ENCODE measurements around the gene MTHFSD. TPM values are rescaled to one million over a fixed set of nuclear protein-coding genes. Genes with fewer than 3 reads are reported as not detected.
A peak's percentile ranks its signal among the peaks of the same experiment; 100 is the strongest.

The MTHFSD gene
- polyA plus RNA-seq, 1 donor from 2014 or later, result 25.0 TPM

DNA sequence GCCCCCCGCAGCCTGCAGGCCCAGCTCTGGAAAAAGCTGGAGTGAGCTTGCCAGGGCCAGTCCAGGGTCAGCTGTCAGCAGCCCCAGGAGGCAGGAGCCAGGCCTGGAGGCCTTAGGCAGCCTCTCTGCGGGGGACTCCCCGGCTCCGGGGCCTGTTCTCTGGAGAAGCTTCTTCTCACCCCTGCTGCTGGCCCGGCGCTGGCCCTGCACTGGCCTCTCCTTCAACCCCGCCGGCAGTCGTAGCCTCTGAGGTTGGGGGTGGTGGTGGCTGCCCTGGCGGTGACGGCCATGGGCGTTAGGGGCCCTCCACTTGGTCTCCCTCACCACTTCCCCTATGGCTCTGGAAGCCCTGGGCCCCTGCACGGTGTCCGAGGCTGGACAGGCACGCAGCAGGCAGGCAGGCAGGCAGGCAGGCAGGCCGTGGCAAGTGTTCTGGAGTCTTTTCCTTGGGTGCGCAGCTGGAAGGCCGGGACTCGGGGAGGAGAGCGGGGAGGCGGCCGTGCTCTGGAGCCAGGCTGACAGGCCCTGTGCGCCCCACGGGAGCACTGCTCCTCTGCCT, 42.7 kb downstream of the MTHFSD start:
- H3K4me2 ChIP-seq (ENCODE audit: low read length), result no peak overlapping the region
- no peaks in the 10 kb centered on the region for H3K9me2 ChIP-seq (ENCODE audit: insufficient read depth, low read length)
- no peak overlapping the region for H3K4me3 ChIP-seq (ENCODE audit: low read length)
- H3K27me3 ChIP-seq (ENCODE audit: insufficient read depth, low read depth, low read length), result peaks cover 100% of the 10 kb centered on the region
- H3K9ac ChIP-seq (ENCODE audit: low read length), result no peak overlapping the region
- TF ChIP-seq SMC3 (conservative IDR thresholded peaks at IDR 0.05; ENCODE audit: poor library complexity) (no peak), EZH2 (IDR thresholded peaks at IDR 0.05; ENCODE audit: borderline replicate concordance, insufficient read depth, low read length, poor library complexity, severe bottlenecking) (peak; percentile 71), POLR2AphosphoS5 (IDR thresholded peaks at IDR 0.05) (no peak)
- H3K79me2 ChIP-seq (replicated peaks; ENCODE audit: insufficient read depth, low read length), result no peaks in the 10 kb centered on the region
- no peaks in the 10 kb centered on the region for H3K36me3 ChIP-seq (ENCODE audit: insufficient read depth, low read length)
- H3K9me3 ChIP-seq (ENCODE audit: low read length), result no peaks in the 10 kb centered on the region
- no peak overlapping the region for H3K27ac ChIP-seq (ENCODE audit: low read length)
- no peak overlapping the region for H2AFZ ChIP-seq (ENCODE audit: low read depth, low read length)
- no peaks in the 10 kb centered on the region for H4K20me1 ChIP-seq (ENCODE audit: insufficient read depth)
- no peaks in the 10 kb centered on the region for H3F3A ChIP-seq (ENCODE audit: insufficient read depth, low read length, poor library complexity, severe bottlenecking)

DNA sequence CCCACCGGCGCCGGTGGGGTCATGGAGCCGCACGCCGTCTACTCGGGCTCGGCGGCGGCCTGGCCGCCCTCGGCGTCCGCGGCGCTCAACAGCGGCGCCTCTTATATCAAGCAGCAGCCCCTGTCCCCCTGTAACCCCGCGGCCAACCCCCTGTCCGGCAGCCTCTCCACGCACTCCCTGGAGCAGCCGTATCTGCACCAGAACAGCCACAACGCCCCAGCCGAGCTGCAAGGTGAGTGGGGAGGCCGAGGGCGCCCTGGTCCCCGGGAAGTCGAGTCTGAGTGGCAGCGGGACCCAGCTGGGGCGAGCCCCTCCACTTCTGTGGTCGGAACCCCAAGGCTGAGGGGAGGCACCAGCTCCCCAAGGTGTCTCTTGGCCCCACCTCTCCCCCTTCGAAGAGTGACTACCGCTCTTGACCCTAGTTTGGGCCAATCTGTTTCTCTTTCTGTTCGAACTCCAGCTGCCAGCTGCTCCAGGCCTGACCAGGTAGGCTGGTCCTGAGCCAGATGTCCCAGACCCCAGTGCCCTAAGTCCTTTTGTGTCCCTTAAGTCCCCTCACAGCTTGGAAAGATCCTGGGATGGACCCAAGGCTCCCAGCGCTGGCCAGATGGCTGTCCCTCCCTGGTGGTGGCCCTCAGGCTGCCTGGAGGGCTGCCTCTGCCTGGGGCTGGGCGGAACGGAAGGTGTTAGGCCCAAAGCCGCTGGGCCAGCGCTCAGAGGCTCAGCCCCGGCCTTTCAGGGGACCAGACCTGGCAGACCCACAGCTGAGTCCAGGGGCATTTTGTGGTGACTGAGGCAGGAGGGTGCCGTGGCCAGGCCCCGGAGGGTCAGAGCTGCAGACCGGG, 43.5 kb downstream of the MTHFSD start:
- no peak overlapping the region for H3K9ac ChIP-seq (ENCODE audit: low read length)
- H3K9me3 ChIP-seq (ENCODE audit: low read length), result no peaks in the 10 kb centered on the region
- H3F3A ChIP-seq (ENCODE audit: insufficient read depth, low read length, poor library complexity, severe bottlenecking), result no peaks in the 10 kb centered on the region
- no peaks in the 10 kb centered on the region for H3K9me2 ChIP-seq (ENCODE audit: insufficient read depth, low read length)
- TF ChIP-seq EZH2 (IDR thresholded peaks at IDR 0.05; ENCODE audit: borderline replicate concordance, insufficient read depth, low read length, poor library complexity, severe bottlenecking), result peak; percentile 72
- no peak for TF ChIP-seq MXI1 (conservative IDR thresholded peaks at IDR 0.05; ENCODE audit: poor library complexity, severe bottlenecking)
- no peak for TF ChIP-seq POLR2AphosphoS5 (IDR thresholded peaks at IDR 0.05)
- no peaks in the 10 kb centered on the region for H3K36me3 ChIP-seq (ENCODE audit: insufficient read depth, low read length)
- H4K20me1 ChIP-seq (ENCODE audit: insufficient read depth), result no peaks in the 10 kb centered on the region
- H2AFZ ChIP-seq (ENCODE audit: low read depth, low read length), result no peak overlapping the region
- H3K27me3 ChIP-seq (ENCODE audit: insufficient read depth, low read depth, low read length), result peaks cover 100% of the 10 kb centered on the region
- H3K4me2 ChIP-seq (ENCODE audit: low read length), result no peak overlapping the region
- no peak overlapping the region for H3K4me3 ChIP-seq (ENCODE audit: low read length)
- H3K79me2 ChIP-seq (replicated peaks; ENCODE audit: insufficient read depth, low read length), result no peaks in the 10 kb centered on the region
- no peak overlapping the region for H3K27ac ChIP-seq (ENCODE audit: low read length)

DNA sequence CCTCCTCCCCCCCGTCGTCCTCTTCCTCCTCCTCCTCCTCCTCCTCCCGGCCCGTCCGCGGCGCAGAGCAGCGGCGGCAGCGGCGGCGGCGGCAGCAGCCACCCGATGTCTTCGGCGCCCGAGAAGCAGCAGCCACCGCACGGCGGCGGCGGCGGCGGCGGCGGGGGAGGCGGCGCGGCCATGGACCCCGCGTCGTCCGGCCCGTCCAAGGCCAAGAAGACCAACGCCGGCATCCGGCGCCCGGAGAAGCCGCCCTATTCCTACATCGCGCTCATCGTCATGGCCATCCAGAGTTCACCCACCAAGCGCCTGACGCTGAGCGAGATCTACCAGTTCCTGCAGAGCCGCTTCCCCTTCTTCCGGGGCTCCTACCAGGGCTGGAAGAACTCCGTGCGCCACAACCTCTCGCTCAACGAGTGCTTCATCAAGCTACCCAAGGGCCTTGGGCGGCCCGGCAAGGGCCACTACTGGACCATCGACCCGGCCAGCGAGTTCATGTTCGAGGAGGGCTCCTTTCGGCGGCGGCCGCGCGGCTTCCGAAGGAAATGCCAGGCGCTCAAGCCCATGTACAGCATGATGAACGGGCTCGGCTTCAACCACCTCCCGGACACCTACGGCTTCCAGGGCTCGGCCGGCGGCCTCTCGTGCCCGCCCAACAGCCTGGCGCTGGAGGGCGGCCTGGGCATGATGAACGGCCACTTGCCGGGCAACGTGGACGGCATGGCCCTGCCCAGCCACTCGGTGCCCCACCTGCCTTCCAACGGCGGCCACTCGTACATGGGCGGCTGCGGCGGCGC, 44.4 kb downstream of the MTHFSD start, which contains the start of gene FOXF1:
Gene FOXF1, plus strand, starts transcription at position 63 of the 797 bp plus-strand sequence. Its CDS starts 43 bp downstream, at position 106.
- Histone ChIP-seq H3K79me2 (replicated peaks; ENCODE audit: insufficient read depth, low read length) (no peaks in the 10 kb centered on the region), H3K27me3 (ENCODE audit: insufficient read depth, low read depth, low read length) (peaks cover 100% of the 10 kb centered on the region), H3K9ac (ENCODE audit: low read length) (no peak within 1 kb of the TSS), H2AFZ (ENCODE audit: low read depth, low read length) (no peak within 1 kb of the TSS), H3K27ac (ENCODE audit: low read length) (no peak within 1 kb of the TSS), H3F3A (ENCODE audit: insufficient read depth, low read length, poor library complexity, severe bottlenecking) (no peaks in the 10 kb centered on the region), H3K9me2 (ENCODE audit: insufficient read depth, low read length) (no peaks in the 10 kb centered on the region), H3K36me3 (ENCODE audit: insufficient read depth, low read length) (no peaks in the 10 kb centered on the region), H3K4me3 (ENCODE audit: low read length) (peak within 1 kb of the TSS; percentile 53), H3K4me2 (ENCODE audit: low read length) (no peak within 1 kb of the TSS), H3K9me3 (ENCODE audit: low read length) (no peaks in the 10 kb centered on the region), H4K20me1 (ENCODE audit: insufficient read depth) (no peaks in the 10 kb centered on the region)
- TF ChIP-seq TAF1 (IDR thresholded peaks at IDR 0.05; ENCODE audit: low read depth) (no peak), EZH2 (IDR thresholded peaks at IDR 0.05; ENCODE audit: borderline replicate concordance, insufficient read depth, low read length, poor library complexity, severe bottlenecking) (peak; percentile 90), SMC3 (conservative IDR thresholded peaks at IDR 0.05; ENCODE audit: poor library complexity) (no peak), POLR2AphosphoS5 (IDR thresholded peaks at IDR 0.05) (no peak), RAD21 (conservative IDR thresholded peaks at IDR 0.05) (peak; percentile 9), MXI1 (conservative IDR thresholded peaks at IDR 0.05; ENCODE audit: poor library complexity, severe bottlenecking) (no peak), EP300 (conservative IDR thresholded peaks at IDR 0.05; ENCODE audit: poor library complexity, severe bottlenecking) (no peak)
- TF ChIP-seq, protein P1, sequence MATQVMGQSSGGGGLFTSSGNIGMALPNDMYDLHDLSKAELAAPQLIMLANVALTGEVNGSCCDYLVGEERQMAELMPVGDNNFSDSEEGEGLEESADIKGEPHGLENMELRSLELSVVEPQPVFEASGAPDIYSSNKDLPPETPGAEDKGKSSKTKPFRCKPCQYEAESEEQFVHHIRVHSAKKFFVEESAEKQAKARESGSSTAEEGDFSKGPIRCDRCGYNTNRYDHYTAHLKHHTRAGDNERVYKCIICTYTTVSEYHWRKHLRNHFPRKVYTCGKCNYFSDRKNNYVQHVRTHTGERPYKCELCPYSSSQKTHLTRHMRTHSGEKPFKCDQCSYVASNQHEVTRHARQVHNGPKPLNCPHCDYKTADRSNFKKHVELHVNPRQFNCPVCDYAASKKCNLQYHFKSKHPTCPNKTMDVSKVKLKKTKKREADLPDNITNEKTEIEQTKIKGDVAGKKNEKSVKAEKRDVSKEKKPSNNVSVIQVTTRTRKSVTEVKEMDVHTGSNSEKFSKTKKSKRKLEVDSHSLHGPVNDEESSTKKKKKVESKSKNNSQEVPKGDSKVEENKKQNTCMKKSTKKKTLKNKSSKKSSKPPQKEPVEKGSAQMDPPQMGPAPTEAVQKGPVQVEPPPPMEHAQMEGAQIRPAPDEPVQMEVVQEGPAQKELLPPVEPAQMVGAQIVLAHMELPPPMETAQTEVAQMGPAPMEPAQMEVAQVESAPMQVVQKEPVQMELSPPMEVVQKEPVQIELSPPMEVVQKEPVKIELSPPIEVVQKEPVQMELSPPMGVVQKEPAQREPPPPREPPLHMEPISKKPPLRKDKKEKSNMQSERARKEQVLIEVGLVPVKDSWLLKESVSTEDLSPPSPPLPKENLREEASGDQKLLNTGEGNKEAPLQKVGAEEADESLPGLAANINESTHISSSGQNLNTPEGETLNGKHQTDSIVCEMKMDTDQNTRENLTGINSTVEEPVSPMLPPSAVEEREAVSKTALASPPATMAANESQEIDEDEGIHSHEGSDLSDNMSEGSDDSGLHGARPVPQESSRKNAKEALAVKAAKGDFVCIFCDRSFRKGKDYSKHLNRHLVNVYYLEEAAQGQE (IDR thresholded peaks at IDR 0.05; ENCODE audit: borderline replicate concordance), result no peak
- TF ChIP-seq, protein P2, sequence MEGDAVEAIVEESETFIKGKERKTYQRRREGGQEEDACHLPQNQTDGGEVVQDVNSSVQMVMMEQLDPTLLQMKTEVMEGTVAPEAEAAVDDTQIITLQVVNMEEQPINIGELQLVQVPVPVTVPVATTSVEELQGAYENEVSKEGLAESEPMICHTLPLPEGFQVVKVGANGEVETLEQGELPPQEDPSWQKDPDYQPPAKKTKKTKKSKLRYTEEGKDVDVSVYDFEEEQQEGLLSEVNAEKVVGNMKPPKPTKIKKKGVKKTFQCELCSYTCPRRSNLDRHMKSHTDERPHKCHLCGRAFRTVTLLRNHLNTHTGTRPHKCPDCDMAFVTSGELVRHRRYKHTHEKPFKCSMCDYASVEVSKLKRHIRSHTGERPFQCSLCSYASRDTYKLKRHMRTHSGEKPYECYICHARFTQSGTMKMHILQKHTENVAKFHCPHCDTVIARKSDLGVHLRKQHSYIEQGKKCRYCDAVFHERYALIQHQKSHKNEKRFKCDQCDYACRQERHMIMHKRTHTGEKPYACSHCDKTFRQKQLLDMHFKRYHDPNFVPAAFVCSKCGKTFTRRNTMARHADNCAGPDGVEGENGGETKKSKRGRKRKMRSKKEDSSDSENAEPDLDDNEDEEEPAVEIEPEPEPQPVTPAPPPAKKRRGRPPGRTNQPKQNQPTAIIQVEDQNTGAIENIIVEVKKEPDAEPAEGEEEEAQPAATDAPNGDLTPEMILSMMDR (IDR thresholded peaks at IDR 0.05; ENCODE audit: poor library complexity, severe bottlenecking), result peak; percentile 9
